Endothelial cell (in vitro differentiated cells): ENCODE measurements around the gene PPP1R15A. TPM values are rescaled to one million over a fixed set of nuclear protein-coding genes. Genes with fewer than 3 reads are reported as not detected.
A peak's percentile ranks its signal among the peaks of the same experiment; 100 is the strongest.

ENCODE experiments used
- DNase-seq: peaks from one replicate; pipeline ENCODE4 v3.0.0; 2021; ENCODE audit warnings: low spot score
- H3K27ac Mint-ChIP-seq: one replicate; pipeline ENCODE4 v1.8.0; 2021; ENCODE audit warnings: mixed read lengths, inconsistent platforms; ENCODE audit not compliant: unreplicated experiment
- H3K27me3 Mint-ChIP-seq: one replicate; pipeline ENCODE4 v1.8.0; 2021; ENCODE audit warnings: mild to moderate bottlenecking, moderate library complexity, mixed read lengths, inconsistent platforms; ENCODE audit not compliant: unreplicated experiment
- H3K36me3 Mint-ChIP-seq: one replicate; pipeline ENCODE4 v1.8.0; 2021; ENCODE audit warnings: mild to moderate bottlenecking, low read depth, mixed read lengths, inconsistent platforms; ENCODE audit not compliant: unreplicated experiment
- H3K4me1 Mint-ChIP-seq: one replicate; pipeline ENCODE4 v1.8.0; 2021; ENCODE audit warnings: mild to moderate bottlenecking, mixed read lengths, inconsistent platforms; ENCODE audit not compliant: unreplicated experiment
- H3K4me3 Mint-ChIP-seq: one replicate; pipeline ENCODE4 v1.8.0; 2021; ENCODE audit warnings: mild to moderate bottlenecking, mixed read lengths, inconsistent platforms; ENCODE audit not compliant: unreplicated experiment
- H3K9me3 Mint-ChIP-seq: one replicate; pipeline ENCODE4 v1.8.0; 2021; ENCODE audit warnings: mixed read lengths, inconsistent platforms; ENCODE audit not compliant: unreplicated experiment
- CTCF ChIP-seq: fragments of 200-600 bp; sonication (generic); IDR thresholded peaks from one replicate; pipeline ENCODE4 v1.5.0; 2021; ENCODE audit warnings: antibody characterized with exemption; ENCODE audit not compliant: unreplicated experiment
- total RNA-seq: library from RNA; stranded (reverse); fragmentation: NEBNext Ultra II Directional; extraction: Animal tissue kit (Norgen Biotek cat#: 25700); gene quantifications from one replicate; pipeline ENCODE4 v1.2.1, GENCODE V29; 2021; ENCODE audit not compliant: unreplicated experiment

PPP1R15A gene
- total RNA-seq, 1 donor from 2014 or later, result 65.8 TPM

- Mint-ChIP-seq H3K27ac (peak overlapping the region; percentile 80), H3K4me3 (peak overlapping the region; percentile 23), H3K9me3 (no peaks in the 10 kb centered on the region), H3K27me3 (peaks cover 6% of the 10 kb centered on the region), H3K36me3 (peaks cover 22% of the 10 kb centered on the region), H3K4me1 (peaks cover 27% of the 10 kb centered on the region)
- no peak for TF ChIP-seq CTCF
- no peak for DNase-seq
These were observed 39.2 kb upstream of the PPP1R15A start for GRCh38 chr19:48833049-48833448.

GRCh38 chr19:48833977-48834376, 38.2 kb upstream of the PPP1R15A start:
- peak overlapping the region; percentile 95 for H3K27ac Mint-ChIP-seq
- H3K4me1 Mint-ChIP-seq, result peaks cover 27% of the 10 kb centered on the region
- peaks cover 6% of the 10 kb centered on the region for H3K27me3 Mint-ChIP-seq
- TF ChIP-seq CTCF, result no peak
- H3K4me3 Mint-ChIP-seq, result peak overlapping the region; percentile 82
- H3K36me3 Mint-ChIP-seq, result peaks cover 20% of the 10 kb centered on the region
- H3K9me3 Mint-ChIP-seq, result no peaks in the 10 kb centered on the region
- DNase-seq, result no peak

GRCh38 chr19:48835734-48836088, 36.5 kb upstream of the PPP1R15A start:
- Mint-ChIP-seq H3K4me1 (peaks cover 27% of the 10 kb centered on the region), H3K9me3 (no peaks in the 10 kb centered on the region), H3K27me3 (peaks cover 6% of the 10 kb centered on the region), H3K36me3 (peaks cover 14% of the 10 kb centered on the region), H3K27ac (peak overlapping the region; percentile 97), H3K4me3 (peak overlapping the region; percentile 97)
- DNase-seq, result peak; percentile 94
- TF ChIP-seq CTCF, result peak; percentile 69

GRCh38 chr19:48836089-48837017, 35.9 kb upstream of the PPP1R15A start, which contains the start of gene HSD17B14:
Gene HSD17B14, minus strand, starts transcription at chr19:48836491. Its CDS starts 80 bp downstream, at chr19:48836411.
- Mint-ChIP-seq H3K36me3 (peaks cover 11% of the 10 kb centered on the region), H3K9me3 (no peaks in the 10 kb centered on the region), H3K4me3 (peak within 1 kb of the TSS; percentile 97), H3K4me1 (peaks cover 27% of the 10 kb centered on the region), H3K27ac (peak within 1 kb of the TSS; percentile 97), H3K27me3 (peaks cover 6% of the 10 kb centered on the region)
- TF ChIP-seq CTCF, result peak; percentile 16
- DNase-seq, result peak; percentile 59

- Mint-ChIP-seq H3K27ac (peak overlapping the region; percentile 91), H3K9me3 (no peaks in the 10 kb centered on the region), H3K4me3 (peak overlapping the region; percentile 97), H3K4me1 (peaks cover 27% of the 10 kb centered on the region), H3K27me3 (peaks cover 4% of the 10 kb centered on the region), H3K36me3 (peaks cover 8% of the 10 kb centered on the region)
- no peak for TF ChIP-seq CTCF
- peak; percentile 92 for DNase-seq
These were observed 35.1 kb upstream of the PPP1R15A start for GRCh38 chr19:48837051-48837524.
